Measurements from ENCODE around the gene UBAP1L.

UBAP1L gene

DNA sequence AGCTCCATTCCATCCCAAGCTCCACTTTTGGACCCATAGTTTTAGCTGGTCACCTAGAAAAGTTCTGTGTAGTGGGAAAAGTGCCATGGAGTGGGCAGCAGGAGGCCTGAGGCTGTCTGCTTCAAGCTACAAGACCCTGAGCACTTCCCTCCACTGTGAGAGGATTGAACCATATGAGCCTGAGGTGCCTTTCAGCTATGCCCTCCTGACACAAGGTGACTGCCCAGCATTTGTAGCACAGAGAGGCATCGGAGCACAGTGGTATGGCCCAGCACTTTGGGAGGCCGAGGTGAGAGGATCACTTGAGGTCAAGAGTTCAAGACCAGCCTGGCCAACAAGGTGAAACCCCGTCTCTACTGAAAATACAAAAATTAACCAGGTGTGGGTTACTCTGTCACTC lies 42.4 kb downstream of the UBAP1L start:
- no peak overlapping the region for H3K4me3 ChIP-seq (ENCODE audit: control insufficient read depth, low read depth, low read length)
- DNase-seq (ENCODE audit: low read depth) = no peak
- TF ChIP-seq, protein P1, sequence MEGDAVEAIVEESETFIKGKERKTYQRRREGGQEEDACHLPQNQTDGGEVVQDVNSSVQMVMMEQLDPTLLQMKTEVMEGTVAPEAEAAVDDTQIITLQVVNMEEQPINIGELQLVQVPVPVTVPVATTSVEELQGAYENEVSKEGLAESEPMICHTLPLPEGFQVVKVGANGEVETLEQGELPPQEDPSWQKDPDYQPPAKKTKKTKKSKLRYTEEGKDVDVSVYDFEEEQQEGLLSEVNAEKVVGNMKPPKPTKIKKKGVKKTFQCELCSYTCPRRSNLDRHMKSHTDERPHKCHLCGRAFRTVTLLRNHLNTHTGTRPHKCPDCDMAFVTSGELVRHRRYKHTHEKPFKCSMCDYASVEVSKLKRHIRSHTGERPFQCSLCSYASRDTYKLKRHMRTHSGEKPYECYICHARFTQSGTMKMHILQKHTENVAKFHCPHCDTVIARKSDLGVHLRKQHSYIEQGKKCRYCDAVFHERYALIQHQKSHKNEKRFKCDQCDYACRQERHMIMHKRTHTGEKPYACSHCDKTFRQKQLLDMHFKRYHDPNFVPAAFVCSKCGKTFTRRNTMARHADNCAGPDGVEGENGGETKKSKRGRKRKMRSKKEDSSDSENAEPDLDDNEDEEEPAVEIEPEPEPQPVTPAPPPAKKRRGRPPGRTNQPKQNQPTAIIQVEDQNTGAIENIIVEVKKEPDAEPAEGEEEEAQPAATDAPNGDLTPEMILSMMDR (conservative IDR thresholded peaks at IDR 0.05; ENCODE audit: control insufficient read depth, insufficient read depth, low read depth, low read length) = no peak

DNA sequence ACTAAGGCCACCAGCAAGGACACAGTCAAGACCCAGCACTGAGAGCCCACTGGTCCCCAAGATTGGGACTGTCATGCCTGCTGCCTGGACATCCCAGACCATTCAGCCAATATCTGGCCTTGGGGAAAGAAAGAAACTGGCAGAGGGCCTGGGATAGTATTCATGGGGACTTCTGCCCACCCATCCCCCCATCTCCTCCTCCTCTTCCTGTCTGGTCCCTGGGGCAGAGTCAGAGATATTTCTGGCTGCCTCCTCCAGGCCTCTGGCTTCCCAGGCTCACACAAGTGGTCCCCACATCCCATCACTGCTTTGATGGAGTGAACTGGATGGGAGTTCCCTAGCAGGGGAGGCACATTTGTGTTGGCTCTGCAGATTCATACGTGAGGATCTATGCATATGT lies 43.0 kb downstream of the UBAP1L start:
- no peak overlapping the region for H3K4me3 ChIP-seq (ENCODE audit: control insufficient read depth, low read depth, low read length)
- peak; percentile 61 for DNase-seq (ENCODE audit: low read depth)
- TF ChIP-seq, protein P1 (conservative IDR thresholded peaks at IDR 0.05; ENCODE audit: control insufficient read depth, insufficient read depth, low read depth, low read length) = no peak

DNA sequence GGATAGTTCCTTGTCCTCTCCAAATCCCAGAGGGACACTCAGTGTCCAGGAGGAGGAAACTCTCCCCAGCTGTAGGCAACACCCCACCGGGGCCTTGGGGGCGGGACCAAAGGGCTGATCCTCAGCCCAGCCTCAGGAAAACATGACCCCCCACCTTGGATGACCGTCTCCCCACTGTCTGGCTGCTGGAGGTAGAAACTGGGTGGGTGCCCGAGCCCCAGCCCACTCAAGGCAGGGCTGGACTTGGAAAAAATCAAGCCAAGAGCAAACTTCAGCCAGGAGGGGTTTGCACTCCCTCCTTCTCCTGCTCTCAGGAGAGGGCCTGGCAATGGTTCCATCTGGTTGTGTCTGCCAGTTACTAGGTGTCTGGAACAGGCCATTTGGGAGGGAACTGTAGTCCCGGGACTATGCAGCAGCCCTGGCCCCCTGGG lies 43.6 kb downstream of the UBAP1L start:
- TF ChIP-seq, protein P1 (conservative IDR thresholded peaks at IDR 0.05; ENCODE audit: control insufficient read depth, insufficient read depth, low read depth, low read length) = no peak
- DNase-seq (ENCODE audit: low read depth) = peak; percentile 37
- no peak overlapping the region for H3K4me3 ChIP-seq (ENCODE audit: control insufficient read depth, low read depth, low read length)

DNA sequence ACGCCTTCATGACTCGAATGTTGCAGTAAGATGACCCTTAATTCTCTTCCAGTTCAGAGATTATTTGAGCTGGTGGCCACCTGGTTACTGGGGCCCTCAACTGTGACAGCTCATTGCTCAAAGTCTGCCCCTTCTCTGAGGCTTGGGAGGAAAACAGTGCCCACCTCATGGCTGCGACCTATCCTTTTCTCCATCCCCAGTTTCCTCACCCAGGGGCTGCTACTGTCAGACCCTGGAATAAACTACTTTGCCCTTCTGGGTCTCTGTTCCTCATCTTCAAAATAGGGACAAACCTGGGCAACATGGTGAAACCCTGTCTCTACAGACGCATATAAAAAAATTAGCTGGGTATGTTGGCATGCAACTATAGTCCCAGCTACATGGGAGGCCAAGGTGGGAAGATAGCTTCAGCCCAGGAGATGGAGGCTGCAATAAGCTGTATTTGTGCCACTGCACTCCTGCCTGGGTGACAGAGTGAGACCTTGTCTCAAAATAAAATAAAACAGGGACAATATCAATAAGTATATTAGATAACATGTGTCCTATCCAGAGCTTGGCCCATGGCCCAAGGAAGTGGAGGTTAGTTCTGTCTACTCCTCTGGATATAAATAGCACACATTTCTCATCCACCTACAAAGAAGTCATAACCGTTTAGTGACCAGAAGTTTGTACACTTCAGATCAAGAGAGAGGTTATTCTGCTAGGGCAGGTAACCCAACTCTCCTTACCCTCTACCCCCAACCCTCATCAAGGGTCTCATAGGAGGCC lies 45.0 kb downstream of the UBAP1L start:
- TF ChIP-seq, protein P1 (conservative IDR thresholded peaks at IDR 0.05; ENCODE audit: control insufficient read depth, insufficient read depth, low read depth, low read length) = no peak
- no peak overlapping the region for H3K4me3 ChIP-seq (ENCODE audit: control insufficient read depth, low read depth, low read length)
- DNase-seq (ENCODE audit: low read depth) = no peak

DNA sequence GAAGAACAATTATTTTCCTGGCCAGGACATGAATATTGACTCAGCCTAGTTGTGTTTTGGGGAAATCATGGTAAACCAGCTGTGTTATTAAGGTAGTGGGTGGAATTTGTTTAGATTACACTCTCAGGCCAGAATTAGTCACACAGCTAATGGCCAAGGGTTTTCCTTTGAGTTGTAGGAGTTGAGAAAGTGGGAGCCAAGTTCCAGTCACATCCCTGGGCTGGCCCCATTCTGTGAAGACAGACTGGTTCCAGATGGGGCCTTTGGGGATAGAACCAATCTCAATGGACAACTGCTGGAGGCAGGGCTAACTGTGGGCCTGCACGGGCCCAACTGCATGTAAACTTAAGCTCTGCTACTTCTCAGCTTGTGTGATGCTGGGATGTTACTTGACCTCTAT lies 45.8 kb downstream of the UBAP1L start:
- peak; percentile 99 for DNase-seq (ENCODE audit: low read depth)
- TF ChIP-seq, protein P1 (conservative IDR thresholded peaks at IDR 0.05; ENCODE audit: control insufficient read depth, insufficient read depth, low read depth, low read length) = no peak

GRCh38 chr15:65068403-65068788 lies 46.6 kb downstream of the UBAP1L start:
- H3K4me3 ChIP-seq (ENCODE audit: control insufficient read depth, low read depth, low read length) = no peak overlapping the region
- DNase-seq (ENCODE audit: low read depth) = peak; percentile 42
- TF ChIP-seq, protein P1 (conservative IDR thresholded peaks at IDR 0.05; ENCODE audit: control insufficient read depth, insufficient read depth, low read depth, low read length) = no peak

More for the DNA sequence above, 45.8 kb downstream of the UBAP1L start:
- no peak overlapping the region for H3K4me3 ChIP-seq (ENCODE audit: control insufficient read depth, low read depth, low read length)
